Measurements from ENCODE around the gene PDZD2.
"Not testable (repeated sequence)": the region's sequence is repeated elsewhere in the genome, so short reads cannot be mapped to it uniquely, and the experiment has no call there.

PDZD2 gene

DNA sequence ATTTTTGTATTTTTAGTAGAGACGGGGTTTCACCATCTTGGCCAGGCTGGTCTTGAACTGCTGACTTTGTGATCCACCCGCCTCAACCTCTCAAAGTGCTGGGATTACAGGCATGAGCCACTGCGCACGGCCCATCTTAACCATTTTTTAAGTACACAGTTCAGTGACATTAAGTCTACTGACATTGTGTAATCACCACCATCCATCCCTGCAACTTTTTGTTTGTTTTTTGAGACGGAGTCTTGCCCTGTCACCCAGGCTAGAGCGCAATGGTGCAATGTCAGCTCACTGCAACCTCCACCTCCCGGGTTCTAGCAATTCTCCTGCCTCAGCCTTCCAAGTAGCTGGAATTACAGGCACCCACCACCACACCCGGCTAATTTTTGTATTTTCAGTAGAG is 480.0 kb downstream of the PDZD2 start:
- DNase-seq, result not testable (repeated sequence)

DNA sequence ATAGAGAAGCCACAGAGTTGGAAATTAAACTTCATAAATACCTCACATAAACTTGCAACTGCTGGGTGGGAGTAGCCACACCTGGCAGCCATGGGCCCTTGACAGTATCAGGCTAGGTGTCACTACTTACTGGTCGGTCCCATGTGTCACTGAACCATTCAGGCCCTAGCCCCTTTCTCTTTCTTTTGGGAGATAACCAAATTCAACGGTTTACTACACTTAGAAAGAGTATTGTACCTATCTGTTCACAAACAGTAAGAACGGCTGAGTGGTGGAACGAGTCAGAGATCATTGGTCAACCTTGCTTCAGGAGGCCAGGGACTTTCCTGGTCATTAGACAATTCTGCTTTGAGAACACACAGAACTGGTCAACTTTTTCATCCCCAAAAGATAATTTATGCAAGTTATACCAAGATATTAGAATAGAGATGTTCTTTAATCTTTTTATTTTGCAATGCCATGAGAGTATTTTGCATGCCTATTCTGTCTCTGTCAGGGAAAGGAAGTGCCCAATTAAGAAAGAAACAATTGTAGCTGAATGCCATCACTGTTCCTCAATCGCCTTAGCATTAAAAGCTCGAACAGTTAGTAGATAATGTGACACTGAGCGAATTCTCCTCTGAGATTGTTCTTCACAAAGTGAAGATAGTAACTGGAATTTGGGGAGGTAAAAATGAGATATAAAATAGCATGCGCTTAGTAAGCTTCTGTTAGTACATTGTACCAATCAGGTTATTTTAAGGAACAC is 484.3 kb downstream of the PDZD2 start:
- DNase-seq, result no peak

DNA sequence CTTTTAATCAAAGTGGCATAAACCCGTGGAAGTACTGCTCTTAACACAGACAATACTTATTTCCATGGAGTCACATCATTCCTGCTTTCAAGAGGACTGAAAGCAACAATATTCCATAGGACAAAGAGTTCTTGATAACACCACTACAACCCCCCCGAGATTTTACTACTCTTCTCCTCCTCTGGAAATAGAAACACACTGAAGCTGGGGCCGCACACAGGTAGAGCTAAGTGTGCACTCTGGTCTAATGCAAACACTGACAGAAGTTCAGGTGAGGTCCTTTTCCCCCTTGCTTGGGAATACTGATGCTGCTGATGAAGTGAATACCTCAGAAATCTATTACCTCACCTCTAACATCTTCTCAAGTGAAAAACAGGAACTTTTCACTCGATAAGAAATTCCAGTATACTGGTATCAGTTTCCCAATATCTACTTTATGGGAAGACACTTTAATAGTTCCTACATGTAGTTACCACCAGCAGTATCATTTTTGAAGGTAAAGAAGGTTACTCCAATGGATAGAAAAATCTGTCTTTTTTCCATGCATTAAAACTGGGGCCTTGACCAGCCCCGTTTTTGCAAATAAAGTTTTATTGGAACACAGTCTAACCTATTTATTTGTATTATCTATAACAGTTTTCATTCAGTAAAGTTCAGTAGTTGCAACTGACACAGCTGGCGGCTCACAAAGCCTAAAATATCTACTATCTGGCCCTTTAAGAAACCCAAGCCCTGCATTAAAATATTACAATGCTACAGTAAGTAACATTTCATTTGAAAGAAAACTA is 485.2 kb downstream of the PDZD2 start:
- no peak for DNase-seq

DNA sequence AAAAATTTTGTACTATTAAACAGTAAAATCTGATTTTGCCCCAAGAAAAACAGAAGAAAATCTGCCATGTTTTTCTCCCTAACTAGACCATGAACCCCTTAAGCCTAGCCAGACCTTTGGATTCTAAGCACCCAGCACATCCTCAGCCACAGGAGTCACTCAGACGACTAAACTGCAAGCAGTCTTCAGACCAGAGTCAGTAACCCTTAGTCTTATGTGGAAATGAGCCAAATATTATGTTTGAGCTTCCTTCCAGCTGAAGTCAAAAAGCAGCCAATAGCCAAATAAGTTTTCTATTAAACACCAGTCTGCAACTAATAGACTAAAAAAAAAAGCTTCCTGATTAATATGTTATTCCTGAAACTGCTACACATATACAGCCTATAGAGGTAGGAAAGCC is 487.8 kb downstream of the PDZD2 start:
- no peak for DNase-seq

DNA sequence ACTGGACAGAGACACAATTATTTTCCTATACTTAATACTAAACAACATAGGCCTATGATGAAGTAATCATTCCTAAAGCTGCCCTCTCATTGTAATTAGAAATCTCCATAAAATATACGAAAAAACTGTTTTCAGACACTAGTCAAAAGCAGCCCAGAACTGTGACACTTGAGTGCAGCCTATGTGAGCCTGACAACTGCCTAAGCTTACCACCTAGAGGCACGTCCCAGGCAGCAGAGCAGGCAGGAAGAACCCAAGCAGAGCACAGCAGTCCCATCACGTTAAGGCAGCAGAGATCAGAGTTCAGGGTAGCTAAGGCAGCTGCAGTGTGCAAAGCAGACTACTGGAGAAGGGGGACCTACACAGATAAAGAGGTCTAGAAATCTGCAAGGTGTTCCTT is 488.8 kb downstream of the PDZD2 start:
- DNase-seq, result no peak

DNA sequence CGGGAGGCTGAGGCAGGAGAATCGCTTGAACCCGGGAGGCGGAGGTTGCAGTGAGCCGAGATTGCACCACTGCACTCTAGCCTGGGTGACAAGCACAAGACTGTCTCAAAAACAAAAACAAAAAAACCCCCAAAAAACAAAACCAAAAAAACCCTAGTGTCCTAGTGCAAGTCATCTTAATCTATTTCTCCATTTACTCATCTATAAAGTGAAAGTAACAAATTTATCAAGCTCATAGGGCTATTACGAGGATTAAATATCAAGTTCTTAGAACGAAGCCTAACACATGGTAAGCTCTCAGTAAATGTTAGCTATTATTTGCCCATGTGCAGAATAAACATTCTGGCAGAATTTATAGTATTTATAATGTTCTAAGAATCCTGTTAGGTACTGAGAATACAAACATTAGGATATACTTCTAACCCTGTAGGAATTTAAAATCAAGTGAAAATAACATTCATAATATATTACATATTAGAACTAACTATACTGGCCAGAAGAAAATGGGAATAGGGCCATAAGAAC is 490.2 kb downstream of the PDZD2 start:
- DNase-seq, result no peak

DNA sequence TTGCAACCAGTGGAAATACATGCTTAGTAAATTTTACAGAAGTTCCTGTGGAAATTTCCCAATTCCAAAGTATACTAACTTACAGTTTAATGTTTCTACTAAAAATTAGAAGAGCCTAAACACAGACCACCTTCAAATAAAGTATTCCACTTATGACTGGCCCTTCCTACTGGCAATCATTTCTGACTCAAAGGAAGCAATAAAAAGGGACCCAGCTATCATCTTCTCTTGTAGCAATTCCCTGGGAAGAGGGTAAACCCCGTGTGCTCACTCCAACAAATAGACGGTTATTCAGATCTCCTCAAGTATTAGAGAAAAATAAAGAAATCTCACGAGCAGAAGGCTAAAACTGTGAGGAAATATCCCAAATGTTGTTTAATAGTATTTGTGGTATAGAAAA is 491.9 kb downstream of the PDZD2 start:
- no peak for DNase-seq

DNA sequence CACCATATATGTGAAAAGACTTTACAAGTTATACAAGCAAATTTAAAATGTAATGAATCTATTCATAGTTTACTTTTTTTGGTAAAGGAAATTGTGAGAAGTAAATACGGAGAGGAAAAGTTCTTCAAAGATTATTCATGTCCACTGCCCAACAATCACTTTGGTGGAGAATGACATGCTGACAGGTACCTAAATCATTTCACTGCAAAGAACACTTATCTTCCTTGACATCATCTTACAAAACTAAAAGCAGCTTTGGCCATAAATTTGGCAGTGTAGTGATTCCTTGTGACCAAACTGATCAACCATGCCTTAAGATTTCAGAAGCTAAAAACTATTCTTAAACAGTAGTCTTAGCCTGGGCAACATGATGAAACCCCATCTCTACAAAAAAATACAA is 492.7 kb downstream of the PDZD2 start:
- DNase-seq, result no peak

DNA sequence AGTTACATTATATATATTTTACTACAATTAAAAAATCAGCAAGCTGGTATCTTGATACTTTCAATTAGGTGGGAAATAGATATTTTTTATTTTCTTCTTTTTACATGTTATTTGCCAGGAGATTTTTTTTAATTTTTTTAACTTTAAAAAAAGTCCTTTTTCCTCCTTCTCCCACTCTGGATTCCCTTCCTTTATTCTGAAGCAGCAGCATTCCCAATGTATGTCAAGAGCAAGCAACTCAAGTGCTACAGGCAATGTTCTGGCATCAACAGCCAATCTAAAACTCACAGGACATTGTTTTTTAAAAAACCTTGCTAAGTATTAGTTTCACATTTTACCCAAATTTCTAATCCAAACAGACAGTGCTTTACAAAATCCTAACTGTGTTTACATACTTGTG is 493.8 kb downstream of the PDZD2 start:
- no peak for DNase-seq

DNA sequence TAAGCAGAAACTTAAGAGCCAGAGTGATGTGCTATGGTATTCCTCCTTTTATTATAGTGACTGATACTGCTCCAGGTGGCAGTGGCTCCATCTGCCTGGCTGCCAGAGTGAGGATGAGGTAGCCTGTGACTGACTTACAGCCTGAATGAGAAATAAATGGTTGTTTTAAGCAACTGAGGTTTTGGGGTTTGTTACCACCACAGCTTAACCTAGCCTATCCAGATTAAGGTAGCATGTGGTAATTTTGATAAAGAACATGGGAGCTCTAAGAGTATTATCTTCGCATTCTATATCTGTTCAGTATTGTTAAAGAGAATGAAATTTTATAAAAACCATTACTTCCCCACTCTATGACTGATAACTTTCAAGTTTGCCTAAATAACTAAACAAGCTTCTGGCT is 496.2 kb downstream of the PDZD2 start:
- no peak for DNase-seq

DNA sequence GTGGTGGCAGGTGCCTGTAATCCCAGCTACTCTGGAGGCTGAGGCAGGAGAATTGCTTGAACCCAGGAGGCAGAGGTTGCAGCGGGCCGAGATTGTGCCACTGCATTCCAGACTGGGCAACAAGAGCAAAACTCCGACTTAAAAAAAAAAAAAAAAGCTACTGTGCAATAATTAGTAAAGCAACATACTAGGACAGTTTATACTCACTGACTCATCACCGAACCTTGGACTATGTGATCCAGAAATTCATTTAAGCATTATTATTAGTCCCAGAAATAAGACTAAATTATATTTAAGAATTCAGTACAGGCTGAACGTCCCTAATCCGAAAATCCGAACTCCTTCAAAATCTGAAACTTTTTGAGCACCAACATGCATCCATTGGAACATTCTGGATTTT is 497.4 kb downstream of the PDZD2 start:
- DNase-seq, result no peak

DNA sequence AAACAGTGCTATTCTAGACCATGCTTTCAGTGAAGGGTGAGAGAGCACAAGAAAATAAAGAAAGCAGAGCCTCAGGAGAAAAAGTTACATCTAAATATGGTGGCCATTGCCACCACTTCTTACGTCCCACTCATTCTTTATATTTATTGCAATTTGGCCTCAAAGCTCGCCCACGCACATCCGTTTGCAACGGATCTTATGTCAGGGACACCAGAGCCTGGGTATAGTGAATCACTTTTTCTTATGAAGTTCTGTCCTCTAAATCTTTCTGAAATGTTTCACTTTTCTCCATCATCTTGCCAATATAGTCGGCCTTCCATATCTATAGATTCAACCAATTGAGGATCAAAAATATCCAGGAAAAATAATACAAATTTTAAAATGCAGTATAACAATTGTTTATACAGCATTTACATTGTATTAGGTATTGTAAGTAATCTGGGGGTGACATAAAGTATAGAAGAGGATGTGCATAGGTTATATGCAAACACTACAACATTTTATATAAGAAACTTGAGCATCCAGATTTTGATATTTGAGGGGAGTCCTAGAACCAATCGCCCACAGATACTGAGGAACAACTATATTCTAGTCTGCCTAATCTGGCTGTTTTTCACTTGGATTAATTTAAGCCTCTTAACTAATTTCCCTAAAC is 500.0 kb downstream of the PDZD2 start:
- DNase-seq, result no peak

DNA sequence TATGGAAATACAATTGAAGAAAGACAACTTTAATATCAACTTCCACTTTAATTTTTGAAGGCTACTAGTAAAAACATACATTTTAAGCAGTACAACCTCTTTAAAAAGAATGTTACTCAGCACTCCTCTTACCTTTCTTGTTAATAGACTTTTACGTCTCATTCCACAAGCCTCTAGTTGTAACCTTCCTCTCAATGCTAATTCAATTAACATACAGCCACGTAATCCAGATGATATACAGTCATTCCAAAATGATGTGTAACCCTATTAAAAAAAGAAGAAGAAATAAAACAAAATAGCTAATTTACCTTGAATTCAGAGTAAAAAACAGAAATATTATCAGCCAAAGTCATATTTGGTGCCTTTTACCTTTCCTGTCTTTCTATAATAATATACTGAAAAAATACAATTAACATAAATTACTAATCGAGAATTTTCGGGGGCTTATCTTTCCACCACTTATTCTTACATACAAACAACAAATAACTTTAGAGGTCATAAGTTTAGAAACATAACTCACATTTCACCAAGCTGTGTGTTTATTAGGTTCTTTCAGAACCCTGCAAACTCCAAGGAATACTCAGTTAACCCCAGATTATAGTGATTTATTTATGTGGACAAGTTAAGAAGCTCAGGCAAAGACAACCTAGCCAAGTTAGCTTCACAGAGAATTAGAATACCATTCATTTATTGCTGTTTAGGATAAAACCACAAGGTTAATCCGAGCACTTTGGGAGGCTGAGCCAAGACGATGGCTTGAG is 504.9 kb downstream of the PDZD2 start:
- DNase-seq, result no peak

DNA sequence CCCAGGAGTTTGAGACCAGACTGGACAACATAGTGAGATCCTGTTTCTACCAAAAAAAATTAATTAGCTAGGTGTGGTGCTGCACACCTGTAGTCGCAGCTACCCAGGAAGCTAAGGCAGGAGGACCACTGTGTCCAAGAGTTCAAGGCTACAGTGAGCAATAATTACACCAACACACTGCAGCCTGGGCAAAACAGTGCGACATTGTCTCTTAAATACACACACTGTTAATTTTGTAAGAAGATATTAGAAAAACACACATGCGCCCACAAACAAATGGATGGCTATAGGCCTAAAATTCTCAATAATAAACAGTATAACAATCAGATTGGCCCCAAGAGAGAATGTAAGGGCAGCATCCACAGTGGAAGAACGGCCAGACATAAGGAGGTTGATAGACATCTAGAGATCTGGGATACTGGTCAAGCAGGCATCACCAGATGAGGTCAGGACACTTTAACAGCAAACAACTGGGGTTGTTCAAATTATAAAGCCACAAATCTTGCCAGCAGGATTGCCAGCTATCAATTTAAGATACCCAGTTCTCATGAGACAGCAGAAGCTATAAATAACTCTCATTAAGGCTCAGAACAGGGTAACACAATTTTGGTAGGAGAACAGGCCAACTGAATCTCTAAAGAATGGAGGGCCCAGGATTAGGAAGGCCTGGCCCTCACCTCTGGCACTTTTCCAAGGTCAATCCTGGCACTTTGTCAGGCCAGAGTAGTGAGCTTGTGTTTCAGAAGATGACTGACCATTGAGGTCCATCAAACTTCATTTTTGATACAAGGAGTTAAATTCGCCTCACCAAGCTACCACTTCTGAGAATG is 505.7 kb downstream of the PDZD2 start:
- no peak for DNase-seq

DNA sequence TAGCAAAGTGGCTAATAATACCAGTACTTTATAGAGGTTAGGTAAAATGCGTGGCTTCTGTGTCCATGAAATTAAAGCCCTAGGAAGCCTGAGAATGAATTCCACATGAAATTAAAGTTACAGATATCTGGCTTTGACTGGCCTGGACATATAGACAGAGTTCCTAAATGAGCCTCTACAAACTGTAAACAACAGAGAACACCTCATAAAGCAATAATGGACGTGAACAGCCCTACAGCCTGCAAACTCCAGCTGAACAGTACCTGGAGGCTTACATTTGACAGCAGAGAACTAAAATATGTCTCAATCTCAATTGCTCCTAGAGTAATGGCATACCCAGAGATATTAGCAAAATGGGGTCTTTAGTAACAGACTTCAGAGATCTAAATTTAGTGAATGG is 506.4 kb downstream of the PDZD2 start:
- no peak for DNase-seq

DNA sequence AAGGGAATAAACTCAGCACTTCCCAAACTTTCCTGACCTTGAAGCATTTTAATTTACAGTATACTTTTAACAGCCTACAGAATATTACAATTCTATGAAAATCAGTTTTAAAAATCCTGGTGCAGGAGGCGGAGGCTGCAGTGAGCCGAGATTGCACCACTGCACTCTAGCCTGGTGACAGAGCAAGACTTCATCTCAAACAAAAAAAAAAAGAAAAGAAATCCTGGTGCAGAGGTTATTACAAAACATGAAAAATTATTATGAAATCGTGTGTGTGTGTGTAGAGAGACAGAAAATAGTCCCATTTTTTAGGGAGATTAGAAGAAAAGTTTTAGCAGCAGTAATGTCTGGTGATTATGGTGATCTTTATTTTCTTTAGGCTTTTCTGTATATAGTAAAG is 508.3 kb downstream of the PDZD2 start:
- no peak for DNase-seq

DNA sequence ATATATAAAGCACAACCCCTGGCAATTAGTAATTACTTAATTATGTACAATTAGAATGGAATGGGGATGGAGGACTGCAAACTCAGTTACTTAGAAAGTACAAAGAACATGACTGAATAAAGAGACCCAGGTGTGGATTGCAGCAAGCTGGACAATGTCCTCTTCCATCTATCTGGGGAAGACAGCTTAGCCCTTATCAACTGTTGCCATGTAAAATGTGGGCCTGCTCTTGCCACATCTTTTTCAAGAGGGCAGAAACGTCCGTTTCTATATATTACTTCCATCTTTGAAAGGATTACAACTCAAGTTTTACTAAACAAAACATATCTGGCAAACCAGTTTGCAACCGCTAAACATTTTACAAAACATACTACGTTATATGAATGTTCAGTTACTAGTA is 509.0 kb downstream of the PDZD2 start:
- no peak for DNase-seq

DNA sequence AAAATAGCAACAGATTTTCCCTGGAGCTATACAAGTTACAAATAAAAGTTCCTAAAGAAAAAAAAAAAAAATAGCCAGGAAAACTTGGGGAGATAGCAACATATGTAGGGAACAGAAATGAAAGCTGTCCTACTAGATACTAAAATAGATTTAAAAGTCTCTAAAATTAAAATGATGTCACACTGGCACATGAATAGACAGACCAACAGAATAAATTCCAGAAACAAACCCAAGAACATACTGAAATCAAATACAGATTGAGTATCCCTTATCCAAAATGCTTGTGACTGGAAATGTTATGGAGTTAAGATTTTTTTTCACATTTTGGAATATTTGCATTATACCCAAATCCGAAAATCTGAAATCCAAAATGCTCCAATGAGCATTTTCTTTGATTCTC is 511.4 kb downstream of the PDZD2 start:
- no peak for DNase-seq

DNA sequence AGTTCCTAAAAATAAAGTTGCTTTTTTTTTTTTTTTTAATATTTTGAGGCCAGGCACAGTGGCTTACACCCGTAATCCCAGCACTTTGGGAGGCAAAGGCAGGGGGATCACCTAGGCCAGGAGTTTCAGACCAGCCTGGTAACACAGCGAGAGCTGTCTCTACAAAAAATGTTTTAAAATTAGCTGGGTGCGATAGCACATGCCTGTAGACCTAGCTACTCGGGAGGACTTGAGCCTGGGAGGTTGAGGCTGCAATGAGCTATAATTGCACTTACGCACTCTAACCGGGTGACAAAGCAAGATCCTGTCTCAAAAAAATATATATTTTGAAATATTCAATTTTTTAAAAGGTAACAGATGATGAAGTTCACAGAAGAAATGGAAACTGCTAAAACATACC is 512.3 kb downstream of the PDZD2 start:
- DNase-seq, result no peak

DNA sequence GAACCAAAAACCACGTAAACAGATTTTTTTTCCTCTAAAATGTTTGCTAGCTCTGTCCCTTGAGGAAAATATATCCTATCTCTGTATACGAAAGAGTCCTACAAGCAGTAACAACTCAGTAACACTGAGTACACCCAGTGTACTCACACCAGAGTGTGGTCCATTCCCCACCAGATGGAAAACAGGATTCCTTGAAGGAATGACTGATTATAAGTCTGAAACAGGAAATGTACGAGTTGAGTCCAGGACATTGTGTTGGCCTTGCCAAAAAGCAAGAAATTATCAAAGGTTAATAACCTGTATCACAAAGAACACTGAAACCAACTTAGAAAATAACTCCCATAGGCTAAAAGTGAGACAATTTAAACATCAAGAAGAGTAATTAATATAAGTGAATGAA is 514.8 kb downstream of the PDZD2 start:
- no peak for DNase-seq

DNA sequence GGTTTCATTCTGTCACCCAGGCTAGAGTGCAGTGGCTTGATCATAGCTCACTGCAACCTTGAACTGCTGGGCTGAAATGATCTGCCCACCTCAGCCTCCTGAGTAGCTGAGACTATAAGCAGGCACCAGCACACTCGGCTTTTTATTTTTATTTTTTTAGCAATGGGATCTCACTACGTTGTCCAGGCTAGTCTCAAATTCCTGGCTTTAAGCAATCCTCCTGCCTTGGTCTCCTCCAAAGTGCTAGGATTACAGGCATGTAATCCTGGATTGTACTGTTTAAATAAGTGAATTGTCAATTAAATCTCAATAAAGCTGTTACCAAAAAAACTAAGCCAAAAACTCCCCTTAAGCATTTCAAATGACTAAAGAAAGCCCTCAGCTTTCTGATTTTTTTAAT is 516.3 kb downstream of the PDZD2 start:
- no peak for DNase-seq

DNA sequence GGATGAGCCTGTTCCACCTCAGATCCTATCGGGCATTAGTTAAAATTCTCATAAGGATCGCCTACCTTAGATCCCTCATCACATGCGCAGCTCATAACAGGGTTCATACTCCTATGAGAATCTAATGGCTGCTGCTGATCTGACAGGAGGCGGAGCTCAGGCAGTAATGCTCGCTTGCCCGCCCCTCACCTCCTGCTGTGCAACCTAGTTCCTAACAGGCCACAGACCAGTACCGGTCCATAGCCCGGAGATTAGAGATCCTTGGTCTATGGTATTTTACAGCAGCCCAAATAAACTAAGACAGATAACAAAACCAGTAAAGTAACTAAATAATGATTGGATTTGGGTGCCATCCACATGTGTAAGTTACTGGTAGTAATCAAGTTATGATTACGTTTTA is 517.7 kb downstream of the PDZD2 start:
- no peak for DNase-seq

All from NCI-H748 treated with DMSO at 0.1 percent for 48 hours (cell line).